22Rv1 (cell line): Measurements from ENCODE around the gene PROZ.

Source experiments
- CTCF ChIP-seq: fragments of 450-650 bp; IDR thresholded peaks from 2 replicates; pipeline ENCODE4 v1.5.1; 2017; ENCODE audit warnings: mild to moderate bottlenecking
- ZFX ChIP-seq: fragments of 450-650 bp; IDR thresholded peaks from 2 replicates; pipeline ENCODE4 v1.6.1; 2017; ENCODE audit warnings: antibody characterized with exemption, borderline replicate concordance

DNA sequence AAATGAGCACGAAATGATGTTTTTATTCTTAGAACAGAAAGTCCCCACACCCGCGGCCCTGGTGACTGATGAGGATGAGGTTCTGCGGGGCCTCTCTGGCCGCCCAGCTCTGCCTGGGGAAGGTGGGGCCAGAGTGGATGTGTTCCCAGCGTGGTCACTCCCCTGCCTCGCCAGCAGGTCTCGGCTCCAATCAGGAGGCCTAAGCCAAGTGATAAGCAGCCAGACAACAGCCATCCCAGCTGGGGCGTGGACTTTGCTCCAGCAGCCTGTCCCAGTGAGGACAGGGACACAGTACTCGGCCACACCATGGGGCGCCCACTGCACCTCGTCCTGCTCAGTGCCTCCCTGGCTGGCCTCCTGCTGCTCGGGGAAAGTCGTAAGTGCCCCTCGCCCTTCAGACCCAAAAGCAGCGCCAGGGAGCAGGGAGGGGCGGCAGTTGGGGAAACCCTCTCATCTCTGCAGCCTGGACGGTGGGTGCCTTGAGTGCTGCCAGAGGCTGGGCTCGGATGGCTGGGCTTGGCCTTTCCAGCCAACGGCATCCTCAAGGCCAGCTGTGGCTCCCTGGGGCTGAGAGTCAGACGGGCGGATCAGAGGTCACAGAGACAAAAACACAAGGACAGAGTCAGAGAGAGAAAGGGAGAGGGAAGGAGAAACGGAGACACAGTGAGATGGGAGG, 35.8 kb upstream of the PROZ start, which contains the start of gene F10:
- no peak for TF ChIP-seq CTCF
- no peak for TF ChIP-seq ZFX
